GM06990 (cell line): ENCODE data around the gene PATJ.

Experiments used
- DNase-seq: peaks from one replicate; pipeline ENCODE4 v3.0.0-alpha.2; 2011; ENCODE audit not compliant: insufficient read length; ENCODE audit errors: extremely low read depth
- H3K27me3 ChIP-seq: replicated peaks from 2 replicates; pipeline ENCODE4 v1.6.0; 2011; ENCODE audit warnings: low read length; ENCODE audit not compliant: control insufficient read depth, insufficient read depth
- H3K36me3 ChIP-seq: 2 replicates; pipeline ENCODE4 v1.5.1; 2011; ENCODE audit warnings: low read length; ENCODE audit not compliant: control insufficient read depth, insufficient read depth
- H3K4me3 ChIP-seq: replicated peaks from 2 replicates; pipeline ENCODE4 v1.5.1; 2011; ENCODE audit warnings: low read depth, mild to moderate bottlenecking, control low read depth, low read length
- TF ChIP-seq, protein P1 (sequence below): IDR thresholded peaks from 2 replicates; pipeline ENCODE4 v1.5.1; 2011; ENCODE audit warnings: low read length, control low read depth, mild to moderate bottlenecking, inconsistent platforms; ENCODE audit not compliant: insufficient read depth, poor library complexity, severe bottlenecking

The PATJ gene

DNA sequence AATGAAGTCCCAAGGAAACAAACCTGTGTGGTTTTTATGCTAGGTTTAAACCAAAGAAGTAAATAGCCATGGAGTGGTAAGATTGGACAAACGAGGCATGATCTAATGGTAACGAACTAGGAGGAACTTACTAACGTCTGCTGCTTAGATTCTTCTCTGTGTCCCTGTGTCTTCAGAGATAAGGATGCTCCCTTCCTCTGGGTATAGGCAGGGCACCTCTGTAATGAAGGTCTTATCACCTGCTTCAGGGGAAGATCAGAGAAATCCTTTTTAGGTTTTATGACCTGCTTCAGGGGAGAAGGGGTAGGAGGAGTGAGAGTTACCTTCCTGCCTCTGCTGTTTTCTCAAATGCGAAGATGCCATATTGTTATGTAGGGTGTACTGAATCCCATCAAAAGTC is 237.4 kb downstream of the PATJ start:
- DNase-seq, result no peak
- no peaks in the 10 kb centered on the region for H3K36me3 ChIP-seq
- H3K4me3 ChIP-seq, result no peak overlapping the region
- TF ChIP-seq, protein P1, sequence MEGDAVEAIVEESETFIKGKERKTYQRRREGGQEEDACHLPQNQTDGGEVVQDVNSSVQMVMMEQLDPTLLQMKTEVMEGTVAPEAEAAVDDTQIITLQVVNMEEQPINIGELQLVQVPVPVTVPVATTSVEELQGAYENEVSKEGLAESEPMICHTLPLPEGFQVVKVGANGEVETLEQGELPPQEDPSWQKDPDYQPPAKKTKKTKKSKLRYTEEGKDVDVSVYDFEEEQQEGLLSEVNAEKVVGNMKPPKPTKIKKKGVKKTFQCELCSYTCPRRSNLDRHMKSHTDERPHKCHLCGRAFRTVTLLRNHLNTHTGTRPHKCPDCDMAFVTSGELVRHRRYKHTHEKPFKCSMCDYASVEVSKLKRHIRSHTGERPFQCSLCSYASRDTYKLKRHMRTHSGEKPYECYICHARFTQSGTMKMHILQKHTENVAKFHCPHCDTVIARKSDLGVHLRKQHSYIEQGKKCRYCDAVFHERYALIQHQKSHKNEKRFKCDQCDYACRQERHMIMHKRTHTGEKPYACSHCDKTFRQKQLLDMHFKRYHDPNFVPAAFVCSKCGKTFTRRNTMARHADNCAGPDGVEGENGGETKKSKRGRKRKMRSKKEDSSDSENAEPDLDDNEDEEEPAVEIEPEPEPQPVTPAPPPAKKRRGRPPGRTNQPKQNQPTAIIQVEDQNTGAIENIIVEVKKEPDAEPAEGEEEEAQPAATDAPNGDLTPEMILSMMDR, result no peak
- H3K27me3 ChIP-seq, result no peaks in the 10 kb centered on the region

DNA sequence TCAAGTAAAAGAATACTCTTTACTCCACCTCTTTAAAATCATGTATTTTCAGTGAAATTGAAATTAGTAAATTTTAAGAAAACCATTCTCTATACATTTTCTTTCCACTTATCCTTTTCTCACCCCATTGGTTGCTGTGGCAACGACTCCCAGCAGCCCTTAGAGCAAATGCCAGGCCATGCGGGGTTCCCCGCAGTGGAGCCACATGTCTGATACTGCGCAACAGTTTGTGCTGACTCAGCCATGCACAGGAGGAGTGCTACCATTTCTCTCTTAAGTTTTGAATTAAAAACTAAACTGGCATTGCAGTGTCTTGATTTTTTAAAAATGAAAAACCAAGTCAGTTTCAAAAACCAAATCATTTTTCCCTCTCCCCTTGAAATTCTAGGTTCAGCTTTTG is 238.3 kb downstream of the PATJ start:
- no peaks in the 10 kb centered on the region for H3K27me3 ChIP-seq
- no peak for DNase-seq
- no peak overlapping the region for H3K4me3 ChIP-seq
- no peaks in the 10 kb centered on the region for H3K36me3 ChIP-seq
- TF ChIP-seq, protein P1, result no peak

DNA sequence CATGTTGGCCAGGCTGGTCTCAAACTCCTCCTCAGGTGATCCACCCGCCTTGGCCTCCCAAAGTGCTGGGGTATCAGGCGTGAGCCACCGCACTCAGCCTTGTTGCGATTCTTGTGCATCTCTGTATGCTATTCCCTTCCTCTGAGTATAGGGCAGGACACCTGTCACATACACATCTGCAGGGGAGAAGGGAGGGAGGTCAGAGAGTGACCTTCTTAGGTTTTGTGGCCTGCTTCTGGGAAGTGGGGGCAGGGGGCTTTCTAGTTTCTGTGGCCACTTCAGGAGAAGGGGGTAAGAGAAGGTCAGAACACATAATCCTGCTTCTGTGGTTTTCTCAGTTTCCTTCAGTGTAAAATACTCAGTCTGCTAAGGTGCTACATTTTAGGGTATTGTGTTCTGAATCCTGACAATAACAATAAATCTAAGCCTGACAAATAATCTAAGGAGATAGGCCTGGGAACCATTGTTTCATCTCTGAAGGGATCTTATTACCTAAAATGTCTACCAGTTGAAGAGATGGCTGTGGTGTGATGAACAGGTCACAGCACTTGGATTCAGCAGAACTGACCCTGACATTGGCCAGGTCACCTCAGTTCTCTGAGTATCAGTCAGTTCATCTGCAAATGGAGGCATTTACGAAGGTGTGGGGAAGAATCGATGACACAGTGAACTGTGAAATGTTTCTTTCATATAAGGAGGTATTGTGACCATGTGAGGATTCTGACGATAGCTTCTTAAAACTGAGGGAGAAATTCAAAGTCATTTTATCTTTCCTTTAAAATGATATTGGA is 239.8 kb downstream of the PATJ start:
- no peaks in the 10 kb centered on the region for H3K36me3 ChIP-seq
- TF ChIP-seq, protein P1, result no peak

DNA sequence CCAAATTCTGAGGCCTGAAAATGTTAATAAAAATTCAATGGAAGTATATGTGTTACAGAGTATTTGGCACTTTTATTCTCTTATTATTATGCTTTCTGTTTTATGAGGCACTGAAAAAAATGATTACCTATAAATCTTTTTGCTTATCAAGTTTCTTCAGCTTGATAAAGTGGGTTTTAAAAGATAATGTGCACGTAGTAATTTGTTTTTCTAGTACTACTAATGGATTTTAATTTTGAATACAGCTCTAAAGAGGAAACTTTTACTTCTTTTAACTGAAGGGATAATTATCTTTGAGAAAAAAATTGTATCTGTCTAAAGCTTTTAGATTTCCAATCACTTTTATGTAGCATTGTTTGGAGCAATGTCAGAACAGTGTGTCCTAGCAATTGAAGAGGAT is 241.0 kb downstream of the PATJ start:
- Histone ChIP-seq H3K4me3 (no peak overlapping the region), H3K27me3 (no peaks in the 10 kb centered on the region), H3K36me3 (no peaks in the 10 kb centered on the region)
- TF ChIP-seq, protein P1, result no peak
- DNase-seq, result no peak

More for the DNA sequence above, 239.8 kb downstream of the PATJ start:
- no peak for DNase-seq
- no peak overlapping the region for H3K4me3 ChIP-seq
- no peaks in the 10 kb centered on the region for H3K27me3 ChIP-seq

DNA sequence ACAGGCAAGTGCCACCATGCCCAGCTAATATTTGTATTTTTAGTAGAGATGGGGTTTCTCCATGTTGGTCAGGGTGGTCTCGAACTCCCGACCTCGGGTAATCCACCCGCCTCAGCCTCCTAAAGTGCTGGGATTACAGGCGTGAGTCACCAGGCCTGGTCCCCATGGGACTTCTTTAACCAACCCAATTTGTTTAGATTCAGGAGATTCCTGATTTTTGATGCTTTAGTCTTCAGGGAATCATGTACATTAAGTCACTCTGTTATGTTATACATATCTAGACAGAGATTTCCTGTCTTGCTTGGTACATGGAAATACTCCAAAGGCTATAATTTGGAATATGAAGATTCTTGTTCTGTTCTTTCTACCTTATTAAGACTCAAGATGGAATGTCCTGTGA is 250.0 kb downstream of the PATJ start:
- Histone ChIP-seq H3K4me3 (no peak overlapping the region), H3K36me3 (no peaks in the 10 kb centered on the region), H3K27me3 (no peaks in the 10 kb centered on the region)
- TF ChIP-seq, protein P1, result no peak
- DNase-seq, result no peak
